Pancreas (tissue), 10 donors: ENCODE measurements around the gene MEDAG. TPM values are rescaled to one million over a fixed set of nuclear protein-coding genes. Genes with fewer than 3 reads are reported as not detected.

Experiments used
- ATAC-seq, 4 donors: fragments of 200-7000 bp; cut with Tn5 transposase; one replicate each; pipeline versions ENCODE4 v1.8.0 to v1.9.1; 2020; ENCODE audit warnings: mild to moderate bottlenecking in 4 of 4, moderate library complexity in 4 of 4
- DNase-seq, 6 donors: peaks; one replicate each; pipeline ENCODE4 v3.0.0-alpha.2; 2020
- FAIRE-seq: peaks from 2 replicates; lab custom pipeline; 2012; peaks lifted over from hg19 to GRCh38; lab: Jason Lieb, UNC
- H3K27ac ChIP-seq, 4 donors: fragments of 200-600 bp; sonication (generic); 1 replicate in 3 of 4; 2 replicates in 1 of 4; pipeline versions ENCODE4 v1.5.0 to v1.8.0; 2020
- H3K27me3 ChIP-seq, 4 donors: fragments of 200-600 bp; one replicate each; pipeline ENCODE4 v1.8.0; 2021
- H3K36me3 ChIP-seq, 3 donors: fragments of 200-600 bp; sonication (generic) in 1 of 3; one replicate each; pipeline versions ENCODE4 v1.5.0 to v1.8.0; 2020 to 2021
- H3K4me1 ChIP-seq, 3 donors: fragments of 200-600 bp; one replicate each; pipeline ENCODE4 v1.8.0; 2021
- H3K4me3 ChIP-seq, 4 donors: fragments of 200-600 bp; sonication (generic) in 2 of 4; one replicate each; pipeline versions ENCODE4 v1.5.0 to v1.8.0; 2020 to 2021
- H3K9me3 ChIP-seq, 4 donors: fragments of 200-600 bp; one replicate each; pipeline ENCODE4 v1.8.0; 2021
- WGBS, 2 donors: extraction: QIAGEN DNeasy Blood & Tissue Kit; methylation state at CpG; one replicate each; pipeline ENCODE4 v1.1.7; 2013; 5-methylcytosine and 5-hydroxymethylcytosine counted together
- intact Hi-C, 3 donors: fragments of 100-400 bp; cut with DNase I; formaldehyde crosslinking; loops; one replicate each; pipeline versions ENCODE4 v1.11.1 to v1.14.2; 2022
- polyA plus RNA-seq, 2 donors: library from polyadenylated mRNA; stranded (reverse); fragments of 200-250 nt; gene quantifications; one replicate each; pipeline ENCODE4 v1.2.3, GENCODE V29; 2013
- total RNA-seq, 6 donors: library from RNA; stranded (reverse); fragmentation: NEBNext Ultra II Directional in 4 of 6; extraction: Animal tissue kit (Norgen Biotek cat#: 25700) in 4 of 6; gene quantifications; one replicate each; pipeline versions ENCODE4 v1.2.1 to v1.2.4, GENCODE V29; 2021 to 2023
- TF ChIP-seq, protein P1 (sequence below), 4 donors: fragments of 200-600 bp; sonication (generic) in 3 of 4; IDR thresholded peaks; one replicate each; pipeline versions ENCODE4 v1.5.0 to v1.8.0; 2021; ENCODE audit warnings: antibody characterized with exemption in 4 of 4
- donor health status: healthy with polysubstance abuse.
- donor health status: DM: no; HTN: no; CAD: no; lungs with moderate emphysema.
- donor health status: DM: no; HTN: no; CAD: no.
- donor health status: control.
- donor health status: control.
- donor health status: Bipolar disorder and iron deficiency.
- donor health status: DM: yes; HTN: yes; CAD: no.
- donor health status: DM: no; HTN: no; CAD: no.
- donor health status: DM: no; HTN: no; CAD: no.
- donor health status: DM: yes; HTN: yes; CAD: no.

MEDAG gene
- total and polyA plus RNA-seq, 8 donors: 0.56 to 6.7 (median 3.7) TPM

DNA sequence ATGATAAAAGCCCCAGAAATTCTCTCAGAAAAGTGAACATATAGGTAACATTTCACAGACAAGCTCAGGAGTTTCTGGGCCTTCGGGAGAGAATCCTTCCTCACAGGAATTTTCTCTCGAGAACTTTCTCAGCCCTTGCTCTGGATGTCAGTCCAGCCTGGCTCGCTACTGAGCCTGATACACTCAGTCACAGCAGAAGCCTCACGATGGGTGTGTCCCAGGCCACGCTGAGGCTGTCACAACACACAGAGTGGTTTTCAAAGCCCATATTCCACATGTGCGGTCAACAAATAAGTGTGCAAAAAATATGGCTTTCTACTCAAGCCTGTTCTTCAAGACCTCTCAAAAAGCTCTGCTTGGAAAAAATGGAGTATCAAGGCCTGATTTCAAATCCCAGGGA lies 31.5 kb upstream of the MEDAG start:
- Histone ChIP-seq H3K9me3 (no peaks in the 10 kb centered on the region), H3K27ac (no peak overlapping the region), H3K27me3 (no peaks in the 10 kb centered on the region), H3K36me3 (no peaks in the 10 kb centered on the region), H3K4me1 (no peaks in the 10 kb centered on the region), H3K4me3 (no peak overlapping the region)
- FAIRE-seq: no peak
- intact Hi-C loops: no loop called here
- TF ChIP-seq, protein P1, sequence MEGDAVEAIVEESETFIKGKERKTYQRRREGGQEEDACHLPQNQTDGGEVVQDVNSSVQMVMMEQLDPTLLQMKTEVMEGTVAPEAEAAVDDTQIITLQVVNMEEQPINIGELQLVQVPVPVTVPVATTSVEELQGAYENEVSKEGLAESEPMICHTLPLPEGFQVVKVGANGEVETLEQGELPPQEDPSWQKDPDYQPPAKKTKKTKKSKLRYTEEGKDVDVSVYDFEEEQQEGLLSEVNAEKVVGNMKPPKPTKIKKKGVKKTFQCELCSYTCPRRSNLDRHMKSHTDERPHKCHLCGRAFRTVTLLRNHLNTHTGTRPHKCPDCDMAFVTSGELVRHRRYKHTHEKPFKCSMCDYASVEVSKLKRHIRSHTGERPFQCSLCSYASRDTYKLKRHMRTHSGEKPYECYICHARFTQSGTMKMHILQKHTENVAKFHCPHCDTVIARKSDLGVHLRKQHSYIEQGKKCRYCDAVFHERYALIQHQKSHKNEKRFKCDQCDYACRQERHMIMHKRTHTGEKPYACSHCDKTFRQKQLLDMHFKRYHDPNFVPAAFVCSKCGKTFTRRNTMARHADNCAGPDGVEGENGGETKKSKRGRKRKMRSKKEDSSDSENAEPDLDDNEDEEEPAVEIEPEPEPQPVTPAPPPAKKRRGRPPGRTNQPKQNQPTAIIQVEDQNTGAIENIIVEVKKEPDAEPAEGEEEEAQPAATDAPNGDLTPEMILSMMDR (IDR thresholded peaks at IDR 0.05): no peak
- WGBS, 2 donors: 76 to 89% methylated on average over 6 of the region's 6 CpGs
- no peak for ATAC-seq
- DNase-seq: no peak

- Histone ChIP-seq H3K4me1 (no peaks in the 10 kb centered on the region), H3K27ac (no peak overlapping the region), H3K27me3 (no peaks in the 10 kb centered on the region), H3K9me3 (no peaks in the 10 kb centered on the region), H3K36me3 (no peaks in the 10 kb centered on the region), H3K4me3 (no peak overlapping the region)
- FAIRE-seq: no peak
- ATAC-seq: no peak
- intact Hi-C loops: no loop called here
- WGBS, 2 donors: 18% methylated on average over 1 of the region's 1 CpG
- no peak for DNase-seq
- TF ChIP-seq, protein P1 (IDR thresholded peaks at IDR 0.05): no peak
These were observed 28.7 kb upstream of the MEDAG start for GRCh38 chr13:30877335-30877734.

DNA sequence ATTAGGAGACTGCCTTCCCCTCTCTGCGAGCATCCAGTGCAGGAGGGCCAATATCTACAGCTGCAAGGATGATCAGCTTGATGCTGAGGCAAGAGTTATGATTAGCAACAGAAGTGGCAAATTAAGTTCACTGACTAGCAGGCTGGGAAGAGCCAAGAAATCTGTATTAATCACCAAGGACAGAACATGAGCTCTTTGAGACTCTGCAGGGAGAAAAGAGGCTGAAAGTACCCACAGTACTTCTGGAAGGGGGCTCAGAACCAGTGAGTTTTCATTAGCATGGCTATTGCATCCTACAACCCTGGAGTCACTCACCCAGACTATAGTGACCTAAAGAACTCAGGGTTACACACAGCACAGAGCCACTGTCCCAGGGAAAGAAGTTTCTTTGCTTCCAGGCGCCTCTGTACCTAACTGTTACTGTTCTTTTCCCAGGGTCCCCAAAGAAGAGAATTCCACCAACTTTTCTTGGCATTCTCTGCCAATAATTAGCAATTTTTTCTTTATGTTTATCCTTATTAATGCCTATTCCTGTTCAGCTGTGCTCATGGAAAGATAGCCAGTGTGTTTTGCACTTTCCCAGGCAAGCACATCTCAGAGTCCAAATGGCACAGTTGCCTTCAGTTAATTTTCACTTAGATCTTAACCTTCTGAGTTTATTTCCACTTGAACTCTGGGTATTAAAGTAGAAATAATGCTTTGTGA lies 25.8 kb upstream of the MEDAG start:
- H3K27ac ChIP-seq: no peak overlapping the region
- no peak for FAIRE-seq

GRCh38 chr13:30880856-30881155 lies 25.3 kb upstream of the MEDAG start:
- H3K36me3 ChIP-seq: no peaks in the 10 kb centered on the region
- intact Hi-C loops: no loop called here
- no peak overlapping the region for H3K4me3 ChIP-seq
- TF ChIP-seq, protein P1 (IDR thresholded peaks at IDR 0.05): no peak
- ATAC-seq (peak in 3 of 4 donors; percentile 76 to 85 (median 76)), FAIRE-seq (no peak), DNase-seq (no peak)
- no peaks in the 10 kb centered on the region for H3K4me1 ChIP-seq
- no peaks in the 10 kb centered on the region for H3K27me3 ChIP-seq
- peak overlapping the region in 1 of 4 donors; percentile 37 for H3K27ac ChIP-seq
- WGBS, 2 donors: 42 to 60% methylated on average over 4 of the region's 4 CpGs
- no peaks in the 10 kb centered on the region for H3K9me3 ChIP-seq

More for the DNA sequence above, 25.8 kb upstream of the MEDAG start:
- intact Hi-C loops: no loop called here
- peak in 3 of 4 donors; percentile 32 to 45 (median 40) for ATAC-seq
- Histone ChIP-seq H3K36me3 (no peaks in the 10 kb centered on the region), H3K4me3 (no peak overlapping the region), H3K27me3 (no peaks in the 10 kb centered on the region), H3K9me3 (no peaks in the 10 kb centered on the region), H3K4me1 (no peaks in the 10 kb centered on the region)
- TF ChIP-seq, protein P1 (IDR thresholded peaks at IDR 0.05): no peak
- WGBS, 2 donors: 70 to 83% methylated on average over 2 of the region's 2 CpGs
- DNase-seq: no peak

DNA sequence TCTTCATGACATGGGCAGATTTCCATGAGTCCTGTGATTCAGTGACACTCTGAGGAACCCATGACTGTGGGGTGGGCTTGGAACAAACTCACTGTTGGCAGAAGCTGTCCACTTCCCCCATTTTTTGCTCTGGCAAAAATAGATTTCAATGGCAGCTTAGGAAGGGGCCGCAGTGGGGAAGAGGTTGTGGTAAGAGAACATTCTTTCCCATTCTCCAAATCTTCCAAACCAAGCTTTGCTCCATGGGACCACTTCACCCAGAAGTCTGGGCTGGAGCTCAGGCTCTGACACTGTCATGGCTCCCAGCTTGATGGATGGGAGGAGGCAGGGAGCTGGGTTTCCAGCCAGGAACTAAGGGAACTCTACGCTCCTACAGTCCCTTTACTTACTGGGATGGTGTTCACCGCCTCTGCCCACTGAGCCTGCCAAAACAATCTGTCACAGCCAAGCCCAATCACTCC lies 24.9 kb upstream of the MEDAG start:
- WGBS, 2 donors: 66 to 83% methylated on average over 3 of the region's 3 CpGs
- intact Hi-C loops: no loop called here
- peak overlapping the region in 1 of 4 donors; percentile 37 for H3K27ac ChIP-seq
- ATAC-seq (peak in 3 of 4 donors; percentile 42 to 72 (median 60)), DNase-seq (no peak), FAIRE-seq (no peak)
- no peaks in the 10 kb centered on the region for H3K27me3 ChIP-seq
- TF ChIP-seq, protein P1 (IDR thresholded peaks at IDR 0.05): no peak
- no peaks in the 10 kb centered on the region for H3K9me3 ChIP-seq
- H3K4me1 ChIP-seq: no peaks in the 10 kb centered on the region
- H3K4me3 ChIP-seq: no peak overlapping the region
- H3K36me3 ChIP-seq: no peaks in the 10 kb centered on the region
